Measurements from ENCODE around the gene USP31.

Gene USP31

GRCh38 chr16:23072084-23072599 lies 77.1 kb downstream of the USP31 start:
- Histone ChIP-seq H3K9ac (ENCODE audit: low read depth, low read length) (no peak overlapping the region), H3K4me2 (ENCODE audit: insufficient read depth, low read length) (no peak overlapping the region), H3K27ac (ENCODE audit: low read length) (no peak overlapping the region), H3K4me1 (ENCODE audit: insufficient read depth, low read length) (no peaks in the 10 kb centered on the region), H2AFZ (ENCODE audit: low read depth, low read length) (no peak overlapping the region), H3K27me3 (ENCODE audit: insufficient read depth, low read length, poor library complexity) (no peaks in the 10 kb centered on the region), H3K9me3 (ENCODE audit: insufficient read depth, low read length, severe bottlenecking) (no peaks in the 10 kb centered on the region), H3K4me3 (ENCODE audit: low read depth in 1 of 2, low read length in 2 of 2) (no peak overlapping the region), H4K20me1 (ENCODE audit: insufficient read depth, low read length) (no peaks in the 10 kb centered on the region; the same call in 1 of the 2 replicates), H3K79me2 (ENCODE audit: insufficient read depth, low read length) (no peaks in the 10 kb centered on the region), H3K36me3 (ENCODE audit: insufficient read depth, low read length) (peaks cover 77% of the 10 kb centered on the region)
- TF ChIP-seq CTCF (IDR thresholded peaks at IDR 0.05; ENCODE audit: borderline replicate concordance, extremely low read depth, low read length, poor library complexity, severe bottlenecking) (no peak), EZH2 (IDR thresholded peaks at IDR 0.05; ENCODE audit: borderline replicate concordance, low read depth, low read length, severe bottlenecking) (no peak)
- no peak for DNase-seq
- ATAC-seq (ENCODE audit: insufficient read depth, low read depth) = no peak

GRCh38 chr16:23071196-23072083 lies 77.8 kb downstream of the USP31 start:
- Histone ChIP-seq H3K27ac (ENCODE audit: low read length) (no peak overlapping the region), H2AFZ (ENCODE audit: low read depth, low read length) (no peak overlapping the region), H3K9me3 (ENCODE audit: insufficient read depth, low read length, severe bottlenecking) (no peaks in the 10 kb centered on the region), H3K4me1 (ENCODE audit: insufficient read depth, low read length) (no peaks in the 10 kb centered on the region), H3K4me2 (ENCODE audit: insufficient read depth, low read length) (no peak overlapping the region), H3K9ac (ENCODE audit: low read depth, low read length) (no peak overlapping the region), H3K4me3 (ENCODE audit: low read depth in 1 of 2, low read length in 2 of 2) (no peak overlapping the region), H3K79me2 (ENCODE audit: insufficient read depth, low read length) (no peaks in the 10 kb centered on the region), H3K27me3 (ENCODE audit: insufficient read depth, low read length, poor library complexity) (no peaks in the 10 kb centered on the region), H3K36me3 (ENCODE audit: insufficient read depth, low read length) (peaks cover 81% of the 10 kb centered on the region), H4K20me1 (ENCODE audit: insufficient read depth, low read length) (no peaks in the 10 kb centered on the region; the same call in 1 of the 2 replicates)
- no peak for DNase-seq
- TF ChIP-seq EZH2 (IDR thresholded peaks at IDR 0.05; ENCODE audit: borderline replicate concordance, low read depth, low read length, severe bottlenecking) (no peak), CTCF (IDR thresholded peaks at IDR 0.05; ENCODE audit: borderline replicate concordance, extremely low read depth, low read length, poor library complexity, severe bottlenecking) (no peak)
- no peak for ATAC-seq (ENCODE audit: insufficient read depth, low read depth)

- no peaks in the 10 kb centered on the region for H3K4me1 ChIP-seq (ENCODE audit: insufficient read depth, low read length)
- no peak for TF ChIP-seq EZH2 (IDR thresholded peaks at IDR 0.05; ENCODE audit: borderline replicate concordance, low read depth, low read length, severe bottlenecking)
- TF ChIP-seq CTCF (IDR thresholded peaks at IDR 0.05; ENCODE audit: borderline replicate concordance, extremely low read depth, low read length, poor library complexity, severe bottlenecking) = no peak
- H2AFZ ChIP-seq (ENCODE audit: low read depth, low read length) = no peak overlapping the region
- no peak overlapping the region for H3K9ac ChIP-seq (ENCODE audit: low read depth, low read length)
- no peak overlapping the region for H3K4me3 ChIP-seq (ENCODE audit: low read depth in 1 of 2, low read length in 2 of 2)
- H3K79me2 ChIP-seq (ENCODE audit: insufficient read depth, low read length) = no peaks in the 10 kb centered on the region
- H3K27me3 ChIP-seq (ENCODE audit: insufficient read depth, low read length, poor library complexity) = no peaks in the 10 kb centered on the region
- no peak overlapping the region for H3K4me2 ChIP-seq (ENCODE audit: insufficient read depth, low read length)
- H4K20me1 ChIP-seq (ENCODE audit: insufficient read depth, low read length) = no peaks in the 10 kb centered on the region; the same call in 1 of the 2 replicates
- DNase-seq = no peak
- H3K9me3 ChIP-seq (ENCODE audit: insufficient read depth, low read length, severe bottlenecking) = no peaks in the 10 kb centered on the region
- ATAC-seq (ENCODE audit: insufficient read depth, low read depth) = no peak
- peaks cover 71% of the 10 kb centered on the region for H3K36me3 ChIP-seq (ENCODE audit: insufficient read depth, low read length)
- H3K27ac ChIP-seq (ENCODE audit: low read length) = no peak overlapping the region
These were observed 79.4 kb downstream of the USP31 start for GRCh38 chr16:23069844-23070243.
